ENCODE data around the gene PTPRA.

The PTPRA gene

DNA sequence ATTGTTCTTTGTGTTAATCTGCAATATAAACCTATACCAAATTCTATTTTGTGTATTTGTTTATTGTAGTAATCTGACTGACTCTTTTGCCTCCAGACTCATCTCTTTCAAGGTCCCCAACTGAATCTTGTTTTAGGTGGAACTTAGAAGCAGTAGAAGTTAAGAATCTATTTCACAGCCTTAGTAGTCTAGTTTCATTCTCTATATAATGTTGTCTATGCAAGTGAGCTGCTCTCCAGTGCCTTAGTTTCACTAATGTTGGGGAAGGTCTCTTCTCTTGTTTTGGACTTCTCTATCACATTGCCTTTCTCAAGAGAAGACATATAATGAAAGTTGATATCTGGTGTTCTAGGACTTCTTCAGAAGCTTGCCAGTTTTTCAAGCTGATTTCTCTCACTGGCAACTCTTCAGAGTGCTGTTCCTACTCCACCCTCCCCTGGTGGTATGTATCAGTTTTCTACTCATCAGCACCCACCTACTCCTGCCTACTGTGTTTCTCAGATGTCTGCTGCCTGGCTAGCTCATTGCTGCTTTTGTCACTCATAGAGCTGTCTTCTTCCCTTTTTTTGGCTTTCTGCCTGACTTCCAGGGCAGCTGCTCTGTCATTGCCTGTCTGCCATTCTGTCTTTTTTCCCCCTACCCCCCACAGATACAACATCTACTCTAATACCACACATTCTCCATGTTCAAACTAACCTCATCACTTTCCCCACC lies 82.1 kb downstream of the PTPRA start:
- no peaks in the 10 kb centered on the region for H3K4me1 ChIP-seq (ENCODE audit: control insufficient read depth, insufficient read depth, low read length, unreplicated experiment)
- H3K4me3 ChIP-seq (ENCODE audit: low read depth, low read length), result no peak overlapping the region
- no peak overlapping the region for H3K27ac ChIP-seq (ENCODE audit: low read depth, low read length)
- no peak overlapping the region for H2AFZ ChIP-seq (ENCODE audit: low read length, unreplicated experiment)
- H3K27me3 ChIP-seq (ENCODE audit: insufficient read depth, low read length), result no peaks in the 10 kb centered on the region
- H3K36me3 ChIP-seq (ENCODE audit: insufficient read depth, low read length), result peaks cover 6% of the 10 kb centered on the region
- H3K79me2 ChIP-seq (ENCODE audit: control insufficient read depth, insufficient read depth, low read length, unreplicated experiment), result no peaks in the 10 kb centered on the region

DNA sequence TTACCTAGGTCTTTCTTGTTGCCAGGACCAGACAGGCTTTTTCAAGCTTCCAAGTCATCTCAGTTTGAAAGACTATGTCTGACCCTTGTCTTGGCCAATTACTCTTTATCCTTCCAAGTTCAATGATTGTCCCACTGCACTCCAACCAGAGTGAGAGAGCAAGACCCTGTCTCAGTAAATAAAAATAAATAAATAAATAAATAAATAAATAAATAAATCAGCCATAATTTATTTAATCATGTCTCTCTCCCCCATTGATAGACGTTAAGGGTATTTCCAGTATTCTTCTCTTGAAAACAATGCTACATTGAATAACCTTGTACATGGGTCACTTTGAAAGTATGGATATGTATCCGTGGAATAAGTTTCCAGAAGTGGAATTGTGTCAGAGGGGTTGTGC lies 83.2 kb downstream of the PTPRA start:
- Histone ChIP-seq H3K4me3 (ENCODE audit: low read depth, low read length) (no peak overlapping the region), H3K4me1 (ENCODE audit: control insufficient read depth, insufficient read depth, low read length, unreplicated experiment) (no peaks in the 10 kb centered on the region), H3K36me3 (ENCODE audit: insufficient read depth, low read length) (peaks cover 2% of the 10 kb centered on the region), H3K27ac (ENCODE audit: low read depth, low read length) (no peak overlapping the region), H3K27me3 (ENCODE audit: insufficient read depth, low read length) (no peaks in the 10 kb centered on the region), H2AFZ (ENCODE audit: low read length, unreplicated experiment) (no peak overlapping the region), H3K79me2 (ENCODE audit: control insufficient read depth, insufficient read depth, low read length, unreplicated experiment) (no peaks in the 10 kb centered on the region)

DNA sequence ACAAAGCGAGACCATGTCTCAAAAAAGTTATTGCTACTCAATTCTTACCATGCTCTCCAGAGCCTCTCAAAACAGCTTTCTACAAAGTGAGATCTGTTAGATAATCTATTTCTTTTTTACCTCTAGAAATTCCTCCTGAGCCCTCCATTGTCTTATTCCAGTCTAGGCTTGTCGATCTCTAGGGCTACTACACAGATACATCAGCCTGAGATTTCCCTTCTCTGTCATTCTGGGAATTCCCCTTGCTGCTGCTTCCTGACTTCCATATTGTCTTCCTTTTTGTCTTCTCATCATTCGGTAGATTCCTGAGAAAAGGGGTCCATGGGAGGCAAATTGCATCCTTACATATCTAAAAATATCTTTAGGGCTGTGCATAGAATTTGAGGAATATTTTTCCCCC lies 94.6 kb downstream of the PTPRA start:
- no peaks in the 10 kb centered on the region for H3K79me2 ChIP-seq (ENCODE audit: control insufficient read depth, insufficient read depth, low read length, unreplicated experiment)
- no peaks in the 10 kb centered on the region for H3K4me1 ChIP-seq (ENCODE audit: control insufficient read depth, insufficient read depth, low read length, unreplicated experiment)

DNA sequence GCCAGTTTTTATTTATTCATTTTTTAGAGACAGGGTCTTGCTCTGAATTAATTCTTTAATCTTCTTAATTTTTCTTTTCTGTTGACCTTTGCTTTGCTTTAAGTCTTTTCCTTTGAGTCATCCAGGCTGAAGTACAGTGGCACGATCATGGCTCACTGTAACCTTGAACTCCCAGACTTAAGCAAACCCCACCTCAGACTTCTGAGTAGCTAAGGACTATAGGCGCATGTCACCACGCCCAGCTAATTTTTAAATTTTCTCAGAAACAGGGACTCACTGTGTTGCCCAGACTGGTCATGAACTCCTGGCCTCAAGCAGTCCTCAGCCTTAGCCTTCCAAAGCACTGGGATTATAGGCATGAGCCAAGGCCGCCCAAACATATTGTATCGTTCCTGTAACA lies 98.8 kb downstream of the PTPRA start:
- H2AFZ ChIP-seq (ENCODE audit: low read length, unreplicated experiment), result no peak overlapping the region
- H3K79me2 ChIP-seq (ENCODE audit: control insufficient read depth, insufficient read depth, low read length, unreplicated experiment), result no peaks in the 10 kb centered on the region
- no peak overlapping the region for H3K27ac ChIP-seq (ENCODE audit: low read depth, low read length)
- no peaks in the 10 kb centered on the region for H3K36me3 ChIP-seq (ENCODE audit: insufficient read depth, low read length)
- no peaks in the 10 kb centered on the region for H3K4me1 ChIP-seq (ENCODE audit: control insufficient read depth, insufficient read depth, low read length, unreplicated experiment)
- H3K27me3 ChIP-seq (ENCODE audit: insufficient read depth, low read length), result no peaks in the 10 kb centered on the region
- H3K4me3 ChIP-seq (ENCODE audit: low read depth, low read length), result no peak overlapping the region

More for the DNA sequence above, 94.6 kb downstream of the PTPRA start:
- H3K27ac ChIP-seq (ENCODE audit: low read depth, low read length), result no peak overlapping the region
- H3K27me3 ChIP-seq (ENCODE audit: insufficient read depth, low read length), result no peaks in the 10 kb centered on the region
- H3K36me3 ChIP-seq (ENCODE audit: insufficient read depth, low read length), result 0 out of 2 replicates have a peak, but pooled peaks cover 4% of the 10 kb centered on the region
- H2AFZ ChIP-seq (ENCODE audit: low read length, unreplicated experiment), result no peak overlapping the region
- H3K4me3 ChIP-seq (ENCODE audit: low read depth, low read length), result no peak overlapping the region

DNA sequence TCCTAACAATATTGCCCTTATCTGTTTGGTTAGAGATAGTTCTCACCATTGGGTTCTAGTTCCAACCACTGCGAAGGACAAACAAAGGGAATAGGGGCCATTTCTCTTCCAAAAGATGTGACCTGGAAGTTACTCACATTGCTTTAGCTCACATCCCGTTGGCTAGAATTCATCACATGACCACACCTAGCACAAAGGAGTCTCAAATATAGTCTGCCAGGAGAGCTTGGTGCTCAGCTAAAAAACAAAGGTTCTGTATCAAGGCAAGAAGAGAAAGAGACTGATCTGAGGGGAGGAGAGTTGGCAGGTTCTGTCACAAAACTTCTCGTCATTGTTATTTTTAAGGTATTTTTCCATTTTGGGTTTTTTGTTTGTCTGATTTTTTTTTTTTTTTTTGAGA lies 100.3 kb downstream of the PTPRA start:
- no peak overlapping the region for H3K4me3 ChIP-seq (ENCODE audit: low read depth, low read length)
- no peaks in the 10 kb centered on the region for H3K4me1 ChIP-seq (ENCODE audit: control insufficient read depth, insufficient read depth, low read length, unreplicated experiment)
- H2AFZ ChIP-seq (ENCODE audit: low read length, unreplicated experiment), result no peak overlapping the region
- H3K36me3 ChIP-seq (ENCODE audit: insufficient read depth, low read length), result no peaks in the 10 kb centered on the region
- no peak overlapping the region for H3K27ac ChIP-seq (ENCODE audit: low read depth, low read length)
- no peaks in the 10 kb centered on the region for H3K27me3 ChIP-seq (ENCODE audit: insufficient read depth, low read length)
- no peaks in the 10 kb centered on the region for H3K79me2 ChIP-seq (ENCODE audit: control insufficient read depth, insufficient read depth, low read length, unreplicated experiment)

DNA sequence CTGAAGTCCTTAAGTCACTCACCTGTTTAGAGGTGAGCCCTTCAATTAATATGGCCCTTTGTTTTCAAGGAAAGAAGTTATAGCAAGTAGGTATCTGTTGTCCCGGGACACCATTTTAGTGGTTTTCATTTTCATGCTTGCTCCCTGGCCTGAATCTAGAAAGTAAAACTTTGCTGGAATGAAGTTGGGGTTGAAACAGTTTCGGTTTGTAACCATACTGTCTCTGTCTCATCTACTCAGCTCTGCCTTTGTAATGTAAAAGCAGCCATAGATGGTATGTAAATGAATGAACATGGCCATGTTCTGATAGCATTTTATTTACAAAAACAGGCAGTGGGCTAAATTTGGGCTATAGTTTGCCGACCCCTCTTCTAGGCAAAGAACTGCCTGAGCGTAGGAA lies 105.2 kb downstream of the PTPRA start:
- no peak overlapping the region for H3K4me3 ChIP-seq (ENCODE audit: low read depth, low read length)
- H3K79me2 ChIP-seq (ENCODE audit: control insufficient read depth, insufficient read depth, low read length, unreplicated experiment), result no peaks in the 10 kb centered on the region
- no peaks in the 10 kb centered on the region for H3K4me1 ChIP-seq (ENCODE audit: control insufficient read depth, insufficient read depth, low read length, unreplicated experiment)
- no peaks in the 10 kb centered on the region for H3K36me3 ChIP-seq (ENCODE audit: insufficient read depth, low read length)
- H3K27ac ChIP-seq (ENCODE audit: low read depth, low read length), result no peak overlapping the region
- H2AFZ ChIP-seq (ENCODE audit: low read length, unreplicated experiment), result no peak overlapping the region
- H3K27me3 ChIP-seq (ENCODE audit: insufficient read depth, low read length), result no peaks in the 10 kb centered on the region

DNA sequence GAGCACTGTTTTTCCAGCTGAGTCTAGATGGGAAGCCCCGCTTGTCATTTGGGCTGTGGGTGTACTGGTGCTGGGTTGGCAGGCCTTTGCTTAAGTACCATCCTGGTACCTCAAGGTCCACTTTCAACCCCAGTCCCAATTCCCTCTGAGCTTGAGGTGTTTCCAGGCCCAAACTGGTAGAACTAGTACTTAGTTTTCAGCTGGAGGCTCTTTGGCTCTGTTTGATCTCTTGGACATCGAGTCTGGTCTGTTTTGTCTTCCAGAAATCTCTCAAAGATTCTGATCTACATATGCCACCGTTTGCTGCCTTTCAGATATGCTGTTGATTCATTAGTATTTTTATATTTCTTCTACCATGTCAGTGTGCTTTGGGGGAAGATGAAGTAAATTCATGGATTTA lies 108.4 kb downstream of the PTPRA start:
- H3K27ac ChIP-seq (ENCODE audit: low read depth, low read length), result no peak overlapping the region
- peaks cover 27% of the 10 kb centered on the region for H3K4me1 ChIP-seq (ENCODE audit: control insufficient read depth, insufficient read depth, low read length, unreplicated experiment)
- H3K36me3 ChIP-seq (ENCODE audit: insufficient read depth, low read length), result no peaks in the 10 kb centered on the region
- no peak overlapping the region for H2AFZ ChIP-seq (ENCODE audit: low read length, unreplicated experiment)
- no peak overlapping the region for H3K4me3 ChIP-seq (ENCODE audit: low read depth, low read length)
- no peaks in the 10 kb centered on the region for H3K79me2 ChIP-seq (ENCODE audit: control insufficient read depth, insufficient read depth, low read length, unreplicated experiment)
- no peaks in the 10 kb centered on the region for H3K27me3 ChIP-seq (ENCODE audit: insufficient read depth, low read length)

DNA sequence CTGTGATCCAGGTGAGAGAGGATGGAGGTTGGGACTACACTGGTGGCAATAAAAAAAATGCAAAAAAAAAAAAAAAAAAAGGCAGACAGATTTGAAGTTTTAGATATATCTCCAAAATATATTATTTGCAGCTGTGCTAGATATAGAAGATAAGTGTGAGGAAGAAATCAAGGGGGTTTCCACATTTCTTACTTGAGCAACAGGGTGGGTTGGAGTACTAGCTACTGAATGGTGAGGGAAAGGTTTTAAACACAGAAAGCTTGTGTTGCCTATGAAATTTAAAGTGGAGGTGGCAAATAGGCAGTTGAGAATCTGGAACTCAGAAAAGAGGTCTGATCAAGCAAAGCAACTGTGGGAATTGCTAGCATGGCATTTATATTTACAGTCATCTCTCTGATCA lies 110.2 kb downstream of the PTPRA start:
- Histone ChIP-seq H3K79me2 (ENCODE audit: control insufficient read depth, insufficient read depth, low read length, unreplicated experiment) (no peaks in the 10 kb centered on the region), H3K27me3 (ENCODE audit: insufficient read depth, low read length) (no peaks in the 10 kb centered on the region), H3K36me3 (ENCODE audit: insufficient read depth, low read length) (no peaks in the 10 kb centered on the region), H2AFZ (ENCODE audit: low read length, unreplicated experiment) (no peak overlapping the region), H3K4me1 (ENCODE audit: control insufficient read depth, insufficient read depth, low read length, unreplicated experiment) (peaks cover 31% of the 10 kb centered on the region), H3K4me3 (ENCODE audit: low read depth, low read length) (no peak overlapping the region), H3K27ac (ENCODE audit: low read depth, low read length) (no peak overlapping the region)

DNA sequence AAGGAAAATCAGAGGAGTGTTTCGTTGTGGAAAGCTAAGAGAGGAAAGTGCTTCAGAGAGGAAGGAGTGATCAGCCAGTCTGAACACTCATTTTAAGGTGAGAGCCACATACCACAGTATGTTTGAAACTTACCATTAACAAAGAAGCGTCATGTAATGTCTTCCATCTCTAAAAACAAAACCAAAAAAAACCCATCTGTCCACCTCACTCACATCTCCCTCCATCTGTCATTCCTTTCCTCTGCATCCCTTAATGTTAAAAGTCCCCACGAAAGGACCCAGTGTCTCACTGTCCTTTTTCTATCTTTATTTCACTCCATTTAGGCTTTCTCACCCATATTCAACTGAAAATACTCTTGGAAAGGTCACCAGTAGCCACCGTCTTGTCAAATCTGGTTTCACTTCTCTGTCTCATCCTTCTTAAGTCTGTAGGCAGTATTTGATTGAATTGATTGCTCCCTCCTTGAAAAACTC lies 110.8 kb downstream of the PTPRA start:
- Histone ChIP-seq H3K4me3 (ENCODE audit: low read depth, low read length) (no peak overlapping the region), H3K4me1 (ENCODE audit: control insufficient read depth, insufficient read depth, low read length, unreplicated experiment) (peaks cover 31% of the 10 kb centered on the region), H3K36me3 (ENCODE audit: insufficient read depth, low read length) (no peaks in the 10 kb centered on the region), H3K79me2 (ENCODE audit: control insufficient read depth, insufficient read depth, low read length, unreplicated experiment) (no peaks in the 10 kb centered on the region), H2AFZ (ENCODE audit: low read length, unreplicated experiment) (no peak overlapping the region), H3K27me3 (ENCODE audit: insufficient read depth, low read length) (no peaks in the 10 kb centered on the region), H3K27ac (ENCODE audit: low read depth, low read length) (peak overlapping the region; percentile 80; the same call in 1 of the 2 replicates)

DNA sequence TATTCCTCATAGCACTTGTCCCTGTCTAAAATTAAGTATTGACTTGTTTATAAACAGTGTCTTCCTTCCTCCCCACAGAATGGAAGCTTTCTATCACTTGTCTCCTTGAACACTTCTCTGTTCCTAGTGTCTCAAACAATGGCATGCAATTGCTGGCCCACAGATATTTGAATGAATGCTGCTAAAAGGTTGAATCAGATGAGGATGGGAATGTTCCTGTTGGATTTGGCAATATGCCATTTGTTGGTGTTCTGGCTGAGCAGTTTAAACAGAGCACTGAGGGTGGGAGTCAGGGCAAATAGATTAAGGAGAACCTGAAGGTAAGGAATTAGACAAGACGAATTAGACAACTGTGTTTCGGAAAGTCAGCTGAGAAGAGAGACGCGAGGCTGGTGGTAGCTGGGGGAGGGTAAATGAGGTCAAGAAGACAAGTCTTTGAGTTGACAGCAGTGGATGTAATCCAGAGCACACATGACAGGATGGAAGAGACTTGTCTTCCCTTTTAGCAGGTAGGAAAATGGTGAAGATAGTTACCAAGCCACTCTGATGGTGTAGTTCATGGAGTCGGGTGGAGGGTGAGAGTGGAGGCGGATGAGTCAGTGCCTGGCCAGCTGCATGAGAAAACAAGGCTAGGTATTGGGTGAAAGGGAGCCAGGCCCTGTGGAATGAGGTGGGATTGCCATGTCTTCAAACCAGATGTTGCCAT lies 111.8 kb downstream of the PTPRA start:
- Histone ChIP-seq H3K36me3 (ENCODE audit: insufficient read depth, low read length) (peaks cover 3% of the 10 kb centered on the region; the same call in 1 of the 2 replicates), H3K27ac (ENCODE audit: low read depth, low read length) (peak overlapping the region; percentile 80), H3K79me2 (ENCODE audit: control insufficient read depth, insufficient read depth, low read length, unreplicated experiment) (no peaks in the 10 kb centered on the region), H2AFZ (ENCODE audit: low read length, unreplicated experiment) (no peak overlapping the region), H3K4me3 (ENCODE audit: low read depth, low read length) (peak overlapping the region; percentile 39; the same call in 1 of the 2 replicates), H3K4me1 (ENCODE audit: control insufficient read depth, insufficient read depth, low read length, unreplicated experiment) (peaks cover 31% of the 10 kb centered on the region), H3K27me3 (ENCODE audit: insufficient read depth, low read length) (no peaks in the 10 kb centered on the region)

DNA sequence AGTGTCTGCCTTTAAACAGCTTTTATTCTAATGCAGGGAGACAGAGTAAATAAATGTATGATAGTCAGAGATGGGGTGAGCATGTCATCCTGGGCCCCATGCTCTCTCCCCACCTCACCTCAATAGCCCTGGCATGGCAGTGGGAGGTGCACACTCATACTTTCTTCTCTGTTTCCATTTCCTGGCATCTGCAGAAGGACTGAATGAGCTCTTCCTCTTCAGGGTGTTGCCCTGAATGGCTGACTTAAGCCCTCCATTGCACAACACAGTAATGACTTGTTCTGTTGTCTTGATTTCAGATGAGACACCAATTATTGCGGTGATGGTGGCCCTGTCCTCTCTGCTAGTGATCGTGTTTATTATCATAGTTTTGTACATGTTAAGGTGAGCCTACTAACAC lies 113.2 kb downstream of the PTPRA start:
- H3K27ac ChIP-seq (ENCODE audit: low read depth, low read length), result peak overlapping the region; percentile 80

More for the DNA sequence above, 113.2 kb downstream of the PTPRA start:
- Histone ChIP-seq H3K4me1 (ENCODE audit: control insufficient read depth, insufficient read depth, low read length, unreplicated experiment) (peaks cover 31% of the 10 kb centered on the region), H3K79me2 (ENCODE audit: control insufficient read depth, insufficient read depth, low read length, unreplicated experiment) (no peaks in the 10 kb centered on the region), H3K27me3 (ENCODE audit: insufficient read depth, low read length) (no peaks in the 10 kb centered on the region), H2AFZ (ENCODE audit: low read length, unreplicated experiment) (no peak overlapping the region), H3K36me3 (ENCODE audit: insufficient read depth, low read length) (peaks cover 5% of the 10 kb centered on the region; the same call in 1 of the 2 replicates), H3K4me3 (ENCODE audit: low read depth, low read length) (no peak overlapping the region; the same call in 1 of the 2 replicates)

All from ACC112 (cell line).